HG02763 (cell line): ENCODE results near the gene SETD4.

Experiments
- ATAC-seq: cut with Tn5 transposase; IDR thresholded peaks from one replicate; pipeline ENCODE4 v1.9.1; 2021; ENCODE audit warnings: mild to moderate bottlenecking, moderate library complexity; ENCODE audit not compliant: unreplicated experiment

SETD4 gene

GRCh38 chr21:36015045-36015444 is 45.3 kb downstream of the SETD4 start:
- no peak for ATAC-seq

GRCh38 chr21:36010801-36011200 is 49.5 kb downstream of the SETD4 start:
- no peak for ATAC-seq

GRCh38 chr21:36008505-36008904 is 51.8 kb downstream of the SETD4 start:
- ATAC-seq = no peak

GRCh38 chr21:36005879-36006400 is 54.4 kb downstream of the SETD4 start:
- no peak for ATAC-seq

- no peak for ATAC-seq
Measured at GRCh38 chr21:36005018-36005417, 55.3 kb downstream of the SETD4 start.

GRCh38 chr21:36004441-36004840 is 55.9 kb downstream of the SETD4 start:
- ATAC-seq = no peak

GRCh38 chr21:36003776-36004175 is 56.5 kb downstream of the SETD4 start:
- no peak for ATAC-seq

GRCh38 chr21:35996217-35996616 is 64.1 kb downstream of the SETD4 start:
- no peak for ATAC-seq

GRCh38 chr21:35995522-35996088 is 64.7 kb downstream of the SETD4 start:
- no peak for ATAC-seq

GRCh38 chr21:35994613-35995012 is 65.7 kb downstream of the SETD4 start:
- ATAC-seq = no peak

- ATAC-seq = no peak
Measured at GRCh38 chr21:35993875-35994490, 66.3 kb downstream of the SETD4 start.

- no peak for ATAC-seq
Measured at GRCh38 chr21:35991131-35991530, 69.2 kb downstream of the SETD4 start.

- ATAC-seq = no peak
Measured at GRCh38 chr21:35990609-35991008, 69.7 kb downstream of the SETD4 start.

GRCh38 chr21:35989138-35989735 is 71.1 kb downstream of the SETD4 start:
- no peak for ATAC-seq

GRCh38 chr21:35988416-35989137 is 71.7 kb downstream of the SETD4 start:
- ATAC-seq = no peak

- ATAC-seq = no peak
Measured at GRCh38 chr21:35987475-35987874, 72.9 kb downstream of the SETD4 start.

GRCh38 chr21:35984654-35985361 is 75.5 kb downstream of the SETD4 start:
- ATAC-seq = no peak
